A673 (cell line): ENCODE data around the gene RBMS1. TPM values are rescaled to one million over a fixed set of nuclear protein-coding genes. Genes with fewer than 3 reads are reported as not detected.
A peak's percentile ranks its signal among the peaks of the same experiment; 100 is the strongest.

Experiments
- Bru-seq: library from RNA; stranded (reverse); fragments of 400-500 nt; gene quantifications from one replicate; lab custom pipeline; 2021; lab: Mats Ljungman, UMichigan
- BruChase-seq, 2 experiments: library from RNA; stranded (reverse); fragments of 400-500 nt; gene quantifications; one replicate each; lab custom pipeline; 2021; lab: Mats Ljungman, UMichigan
- BruUV-seq: library from RNA; stranded (reverse); fragments of 400-500 nt; replicated peaks from 2 replicates; lab custom pipeline; 2021; lab: Mats Ljungman, UMichigan
- CTCF ChIA-PET: fragments of 300-600 bp; sonication (Branson Sonifier 250); formaldehyde crosslinking; loops from one replicate; lab custom pipeline; 2022; ENCODE audit warnings: antibody characterized with exemption; lab: Charles Lee
- POLR2A ChIA-PET: fragments of 300-600 bp; sonication (Branson Sonifier 250); formaldehyde crosslinking; loops from one replicate; lab custom pipeline; 2022; ENCODE audit warnings: antibody characterized with exemption; ENCODE audit not compliant: low non-redundant PET; lab: Charles Lee
- DNase-seq: peaks from one replicate; pipeline ENCODE4 v3.0.0-alpha.2; 2015; ENCODE audit warnings: low spot score
- H3K27ac ChIP-seq: fragments of 200-600 bp; sonication (generic); 2 replicates; pipeline ENCODE4 v1.5.1; 2016; ENCODE audit warnings: mixed run types, low read depth, mild to moderate bottlenecking, mixed read lengths, antibody characterized with exemption, low read length; ENCODE audit not compliant: poor library complexity, severe bottlenecking
- H3K27me3 ChIP-seq: fragments of 200-600 bp; sonication (generic); replicated peaks from 2 replicates; pipeline ENCODE4 v1.6.1; 2017; ENCODE audit warnings: mixed run types, low read depth, mild to moderate bottlenecking, mixed read lengths, antibody characterized with exemption, low read length; ENCODE audit not compliant: insufficient read depth, poor library complexity
- H3K36me3 ChIP-seq: fragments of 200-600 bp; sonication (generic); 2 replicates; pipeline ENCODE4 v1.6.1; 2016; ENCODE audit warnings: mixed run types, mild to moderate bottlenecking, mixed read lengths, antibody characterized with exemption, low read length; ENCODE audit not compliant: insufficient read depth, poor library complexity, severe bottlenecking
- H3K4me1 ChIP-seq: fragments of 200-600 bp; sonication (generic); 2 replicates; pipeline ENCODE4 v1.6.1; 2017; ENCODE audit warnings: mixed run types, mild to moderate bottlenecking, mixed read lengths, antibody characterized with exemption, low read length; ENCODE audit not compliant: insufficient read depth, poor library complexity, severe bottlenecking
- H3K4me3 ChIP-seq: fragments of 200-600 bp; sonication (generic); 2 replicates; pipeline ENCODE4 v1.5.1; 2016; ENCODE audit warnings: low read depth, mixed run types, mild to moderate bottlenecking, mixed read lengths, low read length; ENCODE audit not compliant: poor library complexity, severe bottlenecking
- H3K9me3 ChIP-seq: fragments of 200-600 bp; sonication (generic); 2 replicates; pipeline ENCODE4 v1.6.1; 2016; ENCODE audit warnings: mixed run types, low read depth, mild to moderate bottlenecking, mixed read lengths, antibody characterized with exemption, low read length; ENCODE audit not compliant: poor library complexity, severe bottlenecking
- EZH2 ChIP-seq: fragments of 200-600 bp; sonication (generic); IDR thresholded peaks from 2 replicates; pipeline ENCODE4 v1.6.1; 2017; ENCODE audit warnings: borderline replicate concordance, low read depth, mild to moderate bottlenecking, mixed read lengths, antibody characterized with exemption, low read length; ENCODE audit not compliant: poor library complexity, severe bottlenecking
- intact Hi-C: fragments of 100-400 bp; cut with micrococcal nuclease; formaldehyde crosslinking; loops from one replicate; pipeline ENCODE4 v1.10.0; 2022; ENCODE audit not compliant: unreplicated experiment
- long read RNA-seq: library from polyadenylated mRNA; stranded (forward); transcript quantifications from one replicate; pipeline ENCODE4 v2.0.0, GENCODE V29; 2022
- total RNA-seq: library from RNA; stranded (reverse); gene quantifications from 2 replicates; pipeline ENCODE4 v1.2.3, GENCODE V29; 2021
- TF ChIP-seq, protein P1 (sequence below): fragments of 300-800, 200-600 bp; sonication (generic); conservative IDR thresholded peaks from 2 replicates; pipeline ENCODE4 v1.5.1; 2017; ENCODE audit warnings: low read depth, mild to moderate bottlenecking, antibody characterized with exemption, low read length, moderate library complexity, mixed read lengths

Gene RBMS1, protein sequence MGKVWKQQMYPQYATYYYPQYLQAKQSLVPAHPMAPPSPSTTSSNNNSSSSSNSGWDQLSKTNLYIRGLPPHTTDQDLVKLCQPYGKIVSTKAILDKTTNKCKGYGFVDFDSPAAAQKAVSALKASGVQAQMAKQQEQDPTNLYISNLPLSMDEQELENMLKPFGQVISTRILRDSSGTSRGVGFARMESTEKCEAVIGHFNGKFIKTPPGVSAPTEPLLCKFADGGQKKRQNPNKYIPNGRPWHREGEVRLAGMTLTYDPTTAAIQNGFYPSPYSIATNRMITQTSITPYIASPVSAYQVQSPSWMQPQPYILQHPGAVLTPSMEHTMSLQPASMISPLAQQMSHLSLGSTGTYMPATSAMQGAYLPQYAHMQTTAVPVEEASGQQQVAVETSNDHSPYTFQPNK
- total RNA-seq: 80.5 and 84.9 TPM in 2 replicates
- Bru-seq, nascent RNA: percentile 92 among the genes with signal in this experiment
- percentile 81 among the genes with signal in this experiment for BruChase-seq, experiment 1, labeled RNA remaining after a 2-hour chase
- BruChase-seq, experiment 2, labeled RNA remaining after a 6-hour chase: percentile 72 among the genes with signal in this experiment
- long read RNA-seq, full-length matches to known transcripts: 32 of 128 reads
- long read RNA-seq, partial matches to known transcripts: 5 of 128 reads
- long read RNA-seq, other reads (novel, unspliced or antisense): 91 of 128 reads

DNA sequence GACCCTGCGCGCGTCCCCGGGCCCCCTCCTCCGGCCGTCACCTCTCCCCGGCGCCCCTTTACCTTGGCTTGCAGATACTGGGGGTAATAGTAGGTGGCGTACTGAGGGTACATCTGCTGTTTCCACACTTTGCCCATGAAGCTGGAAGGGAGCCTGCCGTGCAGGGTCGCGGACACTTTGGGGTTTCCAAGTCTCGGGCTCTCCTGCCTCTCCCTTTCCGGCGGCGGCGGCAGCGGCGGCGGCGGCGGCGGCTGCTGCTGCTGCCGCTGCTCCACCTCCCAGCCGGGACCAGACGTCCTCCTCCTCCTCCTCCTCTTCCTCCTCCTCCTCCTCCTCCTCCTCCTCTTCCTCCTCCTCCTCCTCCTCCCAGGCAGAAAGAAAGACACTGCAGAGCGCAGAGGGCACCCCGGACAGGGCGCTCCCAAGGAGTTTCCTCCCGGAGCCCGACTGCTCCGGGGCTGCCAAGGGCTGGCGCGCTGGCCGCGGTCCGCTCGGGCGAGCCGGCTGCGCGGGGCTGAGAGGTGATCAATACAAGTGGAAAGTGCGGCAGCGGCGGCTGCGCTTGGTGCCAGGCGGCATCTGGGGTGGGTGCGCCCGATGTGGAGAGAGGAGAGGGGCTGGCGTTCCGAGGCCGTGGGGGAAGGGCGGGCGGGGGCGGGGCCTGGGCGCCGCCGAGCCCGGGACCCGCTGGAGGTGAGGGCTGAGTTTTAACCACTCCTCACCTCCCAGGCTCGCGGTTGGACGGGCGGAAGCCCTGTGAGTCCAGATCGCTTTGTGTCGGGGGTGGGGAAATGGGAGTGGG, at the start of gene RBMS1:
Gene RBMS1, minus strand, starts transcription at position 581 of the 802 bp plus-strand sequence. Its CDS starts 444 bp downstream, at position 137.
- ChIA-PET POLR2A (interaction anchor here (0.6 kb wide), 1 partner anchor 65 kb away, joined by 6 read pairs; no protein-coding TSS in a partner anchor), CTCF (interaction anchor here (0.7 kb wide), 1 partner anchor 87 kb away, joined by 3 read pairs; no protein-coding TSS in a partner anchor)
- TF ChIP-seq EZH2: no peak
- TF ChIP-seq, protein P1, sequence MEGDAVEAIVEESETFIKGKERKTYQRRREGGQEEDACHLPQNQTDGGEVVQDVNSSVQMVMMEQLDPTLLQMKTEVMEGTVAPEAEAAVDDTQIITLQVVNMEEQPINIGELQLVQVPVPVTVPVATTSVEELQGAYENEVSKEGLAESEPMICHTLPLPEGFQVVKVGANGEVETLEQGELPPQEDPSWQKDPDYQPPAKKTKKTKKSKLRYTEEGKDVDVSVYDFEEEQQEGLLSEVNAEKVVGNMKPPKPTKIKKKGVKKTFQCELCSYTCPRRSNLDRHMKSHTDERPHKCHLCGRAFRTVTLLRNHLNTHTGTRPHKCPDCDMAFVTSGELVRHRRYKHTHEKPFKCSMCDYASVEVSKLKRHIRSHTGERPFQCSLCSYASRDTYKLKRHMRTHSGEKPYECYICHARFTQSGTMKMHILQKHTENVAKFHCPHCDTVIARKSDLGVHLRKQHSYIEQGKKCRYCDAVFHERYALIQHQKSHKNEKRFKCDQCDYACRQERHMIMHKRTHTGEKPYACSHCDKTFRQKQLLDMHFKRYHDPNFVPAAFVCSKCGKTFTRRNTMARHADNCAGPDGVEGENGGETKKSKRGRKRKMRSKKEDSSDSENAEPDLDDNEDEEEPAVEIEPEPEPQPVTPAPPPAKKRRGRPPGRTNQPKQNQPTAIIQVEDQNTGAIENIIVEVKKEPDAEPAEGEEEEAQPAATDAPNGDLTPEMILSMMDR: no peak
- no peaks in the 10 kb centered on the region for H3K36me3 ChIP-seq
- no TSS peak for BruUV-seq
- H3K4me3 ChIP-seq: peak within 1 kb of the TSS; percentile 97
- DNase-seq: peak; percentile 69
- no peaks in the 10 kb centered on the region for H3K9me3 ChIP-seq
- H3K27me3 ChIP-seq: no peaks in the 10 kb centered on the region
- peaks cover 28% of the 10 kb centered on the region for H3K4me1 ChIP-seq
- intact Hi-C loops: loop anchor here (5.0 to 10.0 kb wide), 4 partner anchors 66 to 219 kb away; no protein-coding TSS in a partner anchor
- H3K27ac ChIP-seq: peak within 1 kb of the TSS; percentile 93

DNA sequence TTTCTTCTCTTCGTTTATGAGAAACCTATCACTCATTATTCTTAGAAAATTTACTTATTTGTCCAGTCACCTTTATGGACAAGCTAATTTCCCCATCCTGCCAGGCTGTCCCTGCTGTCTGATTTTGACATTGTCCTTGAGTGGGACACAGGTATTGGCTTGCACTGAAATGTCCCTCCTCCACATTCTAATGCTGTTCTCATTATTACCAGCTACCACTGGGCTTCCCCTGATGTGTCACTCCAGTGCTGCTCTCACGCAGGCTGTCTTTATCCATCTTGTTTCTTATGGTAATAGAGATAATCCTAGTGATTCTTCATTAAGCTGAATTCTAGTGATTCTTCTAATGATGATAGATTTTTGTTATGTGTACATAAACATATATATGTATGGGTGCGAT, 48.1 kb upstream of the RBMS1 start:
- no peaks in the 10 kb centered on the region for H3K9me3 ChIP-seq
- H3K4me3 ChIP-seq: no peak overlapping the region
- no peaks in the 10 kb centered on the region for H3K27me3 ChIP-seq
- H3K36me3 ChIP-seq: no peaks in the 10 kb centered on the region
- H3K4me1 ChIP-seq: no peaks in the 10 kb centered on the region
- ChIA-PET CTCF (no interaction called here), POLR2A (no interaction called here)
- TF ChIP-seq, protein P1: no peak
- TF ChIP-seq EZH2: no peak
- BruUV-seq: no TSS peak
- no peak overlapping the region for H3K27ac ChIP-seq
- intact Hi-C loops: no loop called here
- DNase-seq: no peak
